PC-9 (cell line): ENCODE measurements around the gene NTNG1. TPM values are rescaled to one million over a fixed set of nuclear protein-coding genes. Genes with fewer than 3 reads are reported as not detected.

Source experiments
- BruUV-seq: library from RNA; stranded (reverse); fragments of 400-500 nt; replicated peaks from 2 replicates; lab custom pipeline; 2021; lab: Mats Ljungman, UMichigan
- CTCF ChIA-PET: fragments of 300-600 bp; sonication (Branson Sonifier 250); formaldehyde crosslinking; loops from one replicate; lab custom pipeline; 2022; ENCODE audit warnings: antibody characterized with exemption; lab: Charles Lee
- POLR2A ChIA-PET: fragments of 300-600 bp; sonication (Branson Sonifier 250); formaldehyde crosslinking; loops from one replicate; lab custom pipeline; 2022; ENCODE audit warnings: antibody characterized with exemption; ENCODE audit not compliant: unreplicated experiment; lab: Charles Lee
- DNase-seq, 2 experiments: peaks; one replicate each; pipeline versions ENCODE4 v3.0.0 to v3.0.0-alpha.2; 2015 to 2022; ENCODE audit warnings: mixed read lengths in 1 of 2
- H2AFZ ChIP-seq: fragments of 200-600 bp; sonication (generic); 2 replicates; pipeline ENCODE4 v1.8.1; 2017; ENCODE audit warnings: antibody characterized with exemption
- H3F3A ChIP-seq: fragments of 200-600 bp; sonication (generic); 2 replicates; pipeline ENCODE4 v1.8.1; 2017; ENCODE audit warnings: antibody characterized with exemption, mild to moderate bottlenecking, low read depth; ENCODE audit not compliant: insufficient read depth
- H3K27ac ChIP-seq: fragments of 200-600 bp; sonication (generic); 2 replicates; pipeline ENCODE4 v1.6.1; 2016; ENCODE audit warnings: mixed run types
- H3K27me3 ChIP-seq: fragments of 200-600 bp; sonication (generic); 2 replicates; pipeline ENCODE4 v1.6.1; 2016; ENCODE audit warnings: low read depth, mixed run types; ENCODE audit not compliant: insufficient read depth
- H3K36me3 ChIP-seq: fragments of 200-600 bp; sonication (generic); 2 replicates; pipeline ENCODE4 v1.6.1; 2016; ENCODE audit warnings: low read depth, mixed run types
- H3K4me1 ChIP-seq: fragments of 200-600 bp; sonication (generic); replicated peaks from 2 replicates; pipeline ENCODE4 v1.6.1; 2016; ENCODE audit warnings: mixed run types; ENCODE audit not compliant: insufficient read depth
- H3K4me2 ChIP-seq: fragments of 200-600 bp; sonication (generic); 2 replicates; pipeline ENCODE4 v1.6.1; 2017; ENCODE audit warnings: mixed run types
- H3K4me3 ChIP-seq: fragments of 200-600 bp; sonication (generic); 2 replicates; pipeline ENCODE4 v1.6.1; 2016; ENCODE audit warnings: mixed run types
- H3K79me2 ChIP-seq: fragments of 200-600 bp; sonication (generic); 2 replicates; pipeline ENCODE4 v1.6.1; 2017; ENCODE audit warnings: low read depth, mixed run types
- H3K9me2 ChIP-seq: fragments of 200-600 bp; sonication (generic); 2 replicates; pipeline ENCODE4 v1.8.1; 2017; ENCODE audit warnings: mild to moderate bottlenecking; ENCODE audit not compliant: insufficient read depth
- H3K9me3 ChIP-seq: fragments of 200-600 bp; sonication (generic); 2 replicates; pipeline ENCODE4 v1.8.1; 2016; ENCODE audit warnings: low read depth; ENCODE audit not compliant: insufficient read depth
- H4K20me1 ChIP-seq: fragments of 200-600 bp; sonication (generic); 2 replicates; pipeline ENCODE4 v1.8.1; 2017; ENCODE audit not compliant: insufficient read depth
- CTCF ChIP-seq: fragments of 200-600 bp; sonication (generic); conservative IDR thresholded peaks from 2 replicates; pipeline ENCODE4 v1.6.1; 2017; ENCODE audit warnings: mixed run types, antibody characterized with exemption, mild to moderate bottlenecking, moderate library complexity
- EZH2 ChIP-seq: fragments of 200-600 bp; sonication (generic); IDR thresholded peaks from 2 replicates; pipeline ENCODE4 v1.8.0; 2017; ENCODE audit warnings: antibody characterized with exemption, low read depth
- intact Hi-C: fragments of 100-400 bp; cut with micrococcal nuclease; formaldehyde crosslinking; loops from one replicate; pipeline ENCODE4 v1.10.0; 2022; ENCODE audit not compliant: unreplicated experiment
- total RNA-seq: library from RNA; stranded (reverse); gene quantifications from 2 replicates; pipeline ENCODE4 v1.2.3, GENCODE V29; 2021

Gene NTNG1
- total RNA-seq, 1 experiment from 2014 or later: not detected

GRCh38 chr1:107247679-107248078, 106.8 kb downstream of the NTNG1 start:
- DNase-seq: no peak
- Histone ChIP-seq H3K36me3 (no peaks in the 10 kb centered on the region), H2AFZ (no peak overlapping the region), H3K4me2 (no peak overlapping the region), H3K27me3 (no peaks in the 10 kb centered on the region), H3K79me2 (no peaks in the 10 kb centered on the region), H3K27ac (no peak overlapping the region), H4K20me1 (no peaks in the 10 kb centered on the region), H3K9me2 (no peaks in the 10 kb centered on the region), H3K4me3 (no peak overlapping the region), H3K9me3 (no peaks in the 10 kb centered on the region), H3K4me1 (no peaks in the 10 kb centered on the region), H3F3A (no peaks in the 10 kb centered on the region)
- intact Hi-C loops: no loop called here
- BruUV-seq: no TSS peak
- CTCF ChIA-PET: no interaction called here
- TF ChIP-seq CTCF (no peak), EZH2 (no peak)
- POLR2A ChIA-PET: no interaction called here

GRCh38 chr1:107250169-107250568, 109.3 kb downstream of the NTNG1 start:
- POLR2A ChIA-PET: no interaction called here
- Histone ChIP-seq H2AFZ (no peak overlapping the region), H3K9me2 (no peaks in the 10 kb centered on the region), H3K4me2 (no peak overlapping the region), H3F3A (no peaks in the 10 kb centered on the region), H3K27me3 (no peaks in the 10 kb centered on the region), H3K9me3 (no peaks in the 10 kb centered on the region), H4K20me1 (no peaks in the 10 kb centered on the region), H3K27ac (no peak overlapping the region), H3K36me3 (no peaks in the 10 kb centered on the region), H3K4me1 (no peaks in the 10 kb centered on the region), H3K79me2 (no peaks in the 10 kb centered on the region), H3K4me3 (no peak overlapping the region)
- CTCF ChIA-PET: no interaction called here
- intact Hi-C loops: no loop called here
- DNase-seq: no peak
- TF ChIP-seq CTCF: no peak
- no peak for TF ChIP-seq EZH2
- BruUV-seq: no TSS peak

- Histone ChIP-seq H3K9me3 (no peaks in the 10 kb centered on the region), H3K27me3 (no peaks in the 10 kb centered on the region), H3K9me2 (no peaks in the 10 kb centered on the region), H3K36me3 (no peaks in the 10 kb centered on the region), H3K27ac (no peak overlapping the region), H4K20me1 (no peaks in the 10 kb centered on the region), H3K4me3 (no peak overlapping the region), H3K79me2 (no peaks in the 10 kb centered on the region), H3K4me2 (no peak overlapping the region), H3F3A (no peaks in the 10 kb centered on the region), H2AFZ (no peak overlapping the region), H3K4me1 (no peaks in the 10 kb centered on the region)
- ChIA-PET POLR2A (no interaction called here), CTCF (no interaction called here)
- no TSS peak for BruUV-seq
- intact Hi-C loops: no loop called here
- DNase-seq: no peak
- TF ChIP-seq EZH2 (no peak), CTCF (no peak)
Observed at GRCh38 chr1:107251083-107251482, 110.2 kb downstream of the NTNG1 start.
